CD4-positive, alpha-beta T cell treated with Interleukin-17A for 1 hour (primary cell): Measurements from ENCODE around the gene KIAA0513.

Experiments used
- DNase-seq: peaks from one replicate; pipeline ENCODE4 v3.0.0-alpha.2; 2020

The KIAA0513 gene

GRCh38 chr16:85005285-85006069 is 22.1 kb upstream of the KIAA0513 start:
- no peak for DNase-seq

GRCh38 chr16:85006639-85007038 is 21.0 kb upstream of the KIAA0513 start:
- no peak for DNase-seq

GRCh38 chr16:85007496-85008214 is 19.9 kb upstream of the KIAA0513 start:
- no peak for DNase-seq

- no peak for DNase-seq
These were observed 19.3 kb upstream of the KIAA0513 start for GRCh38 chr16:85008271-85008670.

GRCh38 chr16:85010446-85010930 is 17.1 kb upstream of the KIAA0513 start:
- no peak for DNase-seq

GRCh38 chr16:85010931-85011845 is 16.4 kb upstream of the KIAA0513 start, which contains the start of gene ZDHHC7:
TSS of gene ZDHHC7 (minus strand) at chr16:85011535. CDS start at chr16:84990618, 20,917 bp downstream.
- peak; percentile 88 for DNase-seq

GRCh38 chr16:85011846-85012284 is 15.7 kb upstream of the KIAA0513 start:
- no peak for DNase-seq

- no peak for DNase-seq
These were observed 13.3 kb upstream of the KIAA0513 start for GRCh38 chr16:85014311-85014710.

GRCh38 chr16:85015481-85016187 is 12.0 kb upstream of the KIAA0513 start:
- no peak for DNase-seq

- peak; percentile 14 for DNase-seq
These were observed 10.4 kb upstream of the KIAA0513 start for GRCh38 chr16:85017151-85017550.

GRCh38 chr16:85017633-85018032 is 10.0 kb upstream of the KIAA0513 start:
- DNase-seq = no peak

- no peak for DNase-seq
These were observed 8.9 kb upstream of the KIAA0513 start for GRCh38 chr16:85018529-85019236.

- DNase-seq = no peak
These were observed 7.8 kb upstream of the KIAA0513 start for GRCh38 chr16:85019659-85020245.

- DNase-seq = no peak
These were observed 1.6 kb upstream of the KIAA0513 start for GRCh38 chr16:85025781-85026653.

GRCh38 chr16:85026703-85027102 is 892 bp upstream of the KIAA0513 start:
- no peak for DNase-seq

- DNase-seq = no peak
These were observed 526 bp downstream of the KIAA0513 start for GRCh38 chr16:85027958-85028684.

- peak; percentile 72 for DNase-seq
These were observed 1.3 kb downstream of the KIAA0513 start for GRCh38 chr16:85028685-85029407.

- DNase-seq = peak; percentile 77
These were observed 1.8 kb downstream of the KIAA0513 start for GRCh38 chr16:85029408-85029784.

- no peak for DNase-seq
These were observed 2.4 kb downstream of the KIAA0513 start for GRCh38 chr16:85029981-85030401.
